ENCODE measurements around the gene WLS.

Gene WLS

DNA sequence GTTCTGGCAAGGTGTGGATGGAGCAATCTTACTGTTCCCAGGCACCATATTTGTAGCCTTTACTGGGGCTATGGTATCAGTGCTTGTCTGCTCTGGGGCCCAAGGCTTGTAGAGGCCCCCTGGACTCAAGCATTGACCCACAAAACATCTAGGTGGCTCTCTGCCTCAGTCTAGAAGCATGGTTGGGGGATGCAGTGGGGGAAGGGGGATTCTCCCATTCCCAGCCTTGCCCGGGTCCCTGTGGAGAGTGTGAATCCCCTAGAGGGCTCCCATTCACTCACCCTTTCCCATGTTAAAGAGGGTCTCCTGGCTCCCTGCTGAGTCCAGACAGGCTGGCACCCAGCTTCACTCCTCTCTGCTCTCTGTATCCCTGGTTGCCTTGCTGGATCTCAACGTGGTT lies 153.7 kb downstream of the WLS start:
- DNase-seq = no peak

All from NCI-H1436 (cell line).